Tibial artery (tissue), 4 donors: ENCODE results near the gene ANKRD9.
A peak's percentile ranks its signal among the peaks of the same experiment; 100 is the strongest.
"Not testable (repeated sequence)": the region's sequence is repeated elsewhere in the genome, so short reads cannot be mapped to it uniquely, and the experiment has no call there.

Source experiments
- DNase-seq, 2 donors: peaks; one replicate each; pipeline ENCODE4 v3.0.0-alpha.2; 2019
- H3K27ac ChIP-seq, 2 donors: fragments of 200-600 bp; sonication (generic) in 1 of 2; 1 replicate in 1 of 2; 2 replicates in 1 of 2; pipeline ENCODE4 v1.5.1; 2018 to 2019; ENCODE audit warnings: mild to moderate bottlenecking in 1 of 2
- H3K27me3 ChIP-seq, 2 donors: fragments of 200-600 bp; sonication (generic) in 1 of 2; one replicate each; pipeline versions ENCODE4 v1.5.1 to v1.6.0; 2016 to 2019
- H3K36me3 ChIP-seq, 3 donors: fragments of 200-600 bp; sonication (generic) in 2 of 3; one replicate each; pipeline ENCODE4 v1.5.1; 2016 to 2019; ENCODE audit warnings: mild to moderate bottlenecking in 2 of 3
- H3K4me1 ChIP-seq, 4 donors: fragments of 200-600 bp; sonication (generic) in 2 of 4; 1 replicate in 3 of 4; 2 replicates in 1 of 4; pipeline ENCODE4 v1.5.1; 2016 to 2019
- H3K4me3 ChIP-seq, 2 donors: fragments of 200-600 bp; sonication (generic) in 1 of 2; 1 replicate in 1 of 2; 2 replicates in 1 of 2; pipeline ENCODE4 v1.5.1; 2018 to 2019; ENCODE audit warnings: mild to moderate bottlenecking in 2 of 2
- H3K9me3 ChIP-seq, 3 donors: fragments of 200-600 bp; sonication (generic) in 1 of 3; one replicate each; pipeline ENCODE4 v1.5.1; 2016 to 2019
- intact Hi-C: fragments of 100-400 bp; cut with DNase I; formaldehyde crosslinking; loops from one replicate; pipeline ENCODE4 v1.15.0; 2023; ENCODE audit warnings: low total_unique reads
- TF ChIP-seq, protein P1 (sequence below), 2 experiments: fragments of 200-600 bp in 1 of 2; fragments of 450-650 bp in 1 of 2; IDR thresholded peaks; one replicate each; pipeline ENCODE4 v1.5.1; 2017 to 2019; ENCODE audit warnings: antibody characterized with exemption in 2 of 2, mild to moderate bottlenecking in 1 of 2, moderate library complexity in 1 of 2

Gene ANKRD9

DNA sequence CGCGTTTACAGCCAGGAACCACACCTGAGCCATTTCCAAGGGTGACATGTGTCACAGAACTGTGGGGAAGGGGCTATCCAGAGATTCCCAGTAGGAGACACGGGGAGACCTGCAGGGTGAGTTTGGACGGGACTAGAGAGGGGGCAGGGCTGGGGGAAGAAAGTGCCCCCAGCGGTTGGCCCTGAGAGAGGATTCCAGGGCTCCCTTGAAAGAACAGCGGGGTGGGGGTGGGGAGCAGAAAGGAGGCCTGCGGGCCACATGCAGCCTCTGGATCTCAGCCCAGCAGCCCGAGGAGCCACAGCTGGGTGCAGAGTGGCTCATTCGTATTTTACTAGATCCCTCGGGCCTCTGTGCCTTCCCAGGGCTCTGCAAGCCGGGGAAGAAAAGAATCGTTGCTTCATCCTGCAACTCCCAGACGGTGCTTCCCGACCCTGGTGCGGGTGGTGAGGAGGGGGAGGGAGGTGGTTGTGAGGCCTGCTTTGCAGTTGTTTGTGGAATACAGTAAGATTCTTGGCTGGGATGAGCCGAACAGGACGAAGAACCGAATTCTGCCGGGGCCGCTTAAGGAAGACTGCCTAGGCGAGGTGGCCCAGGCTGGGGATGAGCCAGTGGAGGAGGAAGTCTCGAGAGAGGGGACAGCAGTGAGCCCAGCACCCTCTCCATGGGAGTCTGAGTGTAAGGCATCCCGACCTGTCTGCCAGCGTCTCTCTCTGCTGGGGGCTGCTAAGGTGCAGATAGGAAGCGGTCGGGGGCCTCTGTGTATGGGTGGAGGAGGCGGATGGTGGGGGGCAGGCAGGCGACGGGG, 36.1 kb upstream of the ANKRD9 start:
- Histone ChIP-seq H3K4me3 (no peak overlapping the region), H3K27me3 (peaks cover 0 to 59% of the 10 kb centered on the region in 2 donors), H3K27ac (no peak overlapping the region), H3K9me3 (no peaks in the 10 kb centered on the region), H3K4me1 (peaks cover 0 to 18% (median 0%) of the 10 kb centered on the region in 4 donors), H3K36me3 (no peaks in the 10 kb centered on the region)
- intact Hi-C loops = no loop called here
- DNase-seq = no peak
- TF ChIP-seq, protein P1, sequence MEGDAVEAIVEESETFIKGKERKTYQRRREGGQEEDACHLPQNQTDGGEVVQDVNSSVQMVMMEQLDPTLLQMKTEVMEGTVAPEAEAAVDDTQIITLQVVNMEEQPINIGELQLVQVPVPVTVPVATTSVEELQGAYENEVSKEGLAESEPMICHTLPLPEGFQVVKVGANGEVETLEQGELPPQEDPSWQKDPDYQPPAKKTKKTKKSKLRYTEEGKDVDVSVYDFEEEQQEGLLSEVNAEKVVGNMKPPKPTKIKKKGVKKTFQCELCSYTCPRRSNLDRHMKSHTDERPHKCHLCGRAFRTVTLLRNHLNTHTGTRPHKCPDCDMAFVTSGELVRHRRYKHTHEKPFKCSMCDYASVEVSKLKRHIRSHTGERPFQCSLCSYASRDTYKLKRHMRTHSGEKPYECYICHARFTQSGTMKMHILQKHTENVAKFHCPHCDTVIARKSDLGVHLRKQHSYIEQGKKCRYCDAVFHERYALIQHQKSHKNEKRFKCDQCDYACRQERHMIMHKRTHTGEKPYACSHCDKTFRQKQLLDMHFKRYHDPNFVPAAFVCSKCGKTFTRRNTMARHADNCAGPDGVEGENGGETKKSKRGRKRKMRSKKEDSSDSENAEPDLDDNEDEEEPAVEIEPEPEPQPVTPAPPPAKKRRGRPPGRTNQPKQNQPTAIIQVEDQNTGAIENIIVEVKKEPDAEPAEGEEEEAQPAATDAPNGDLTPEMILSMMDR (IDR thresholded peaks at IDR 0.05) = no peak

DNA sequence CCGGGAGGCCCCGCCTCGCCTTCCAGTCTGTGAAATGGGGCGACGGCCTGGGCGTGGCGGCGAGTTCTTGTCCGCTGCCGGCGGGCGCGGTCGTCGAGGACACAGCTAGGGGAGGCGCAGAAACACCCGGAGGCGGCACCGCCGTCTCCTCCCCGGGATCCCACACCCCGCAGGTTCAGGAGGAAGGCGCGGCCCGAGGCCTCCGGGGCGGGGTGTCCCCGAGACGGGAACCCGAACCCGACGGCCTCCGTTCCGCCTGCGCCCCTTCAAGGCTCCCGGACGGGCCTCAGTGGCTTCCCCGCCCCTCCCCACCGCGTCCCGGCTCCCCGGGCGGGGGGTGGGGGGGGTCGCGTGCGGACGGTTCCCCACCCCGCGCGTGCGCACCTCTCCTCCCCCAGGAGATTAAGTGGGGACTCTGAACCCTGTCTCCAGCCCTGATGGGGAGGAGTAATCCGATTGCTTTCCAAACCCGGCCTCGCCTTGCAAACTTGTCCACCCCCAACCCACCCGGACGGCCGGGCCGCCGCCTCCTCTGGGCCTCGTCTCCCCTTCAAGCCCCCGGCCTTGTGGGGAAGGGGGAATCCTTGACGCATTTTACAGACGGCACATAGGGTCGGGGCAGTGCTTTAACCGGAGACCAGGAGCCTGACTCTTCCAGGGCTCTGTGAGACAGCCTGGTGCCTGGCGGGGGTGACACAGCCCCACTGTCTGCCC, 35.3 kb upstream of the ANKRD9 start:
- intact Hi-C loops = no loop called here
- TF ChIP-seq, protein P1 (IDR thresholded peaks at IDR 0.05) = no peak
- Histone ChIP-seq H3K36me3 (no peaks in the 10 kb centered on the region), H3K4me3 (peak overlapping the region in 1 of 2 donors; percentile 15), H3K4me1 (peaks cover 0 to 23% (median 0%) of the 10 kb centered on the region in 4 donors), H3K9me3 (no peaks in the 10 kb centered on the region), H3K27me3 (peaks cover 0 to 65% of the 10 kb centered on the region in 2 donors), H3K27ac (no peak overlapping the region)
- DNase-seq = no peak

DNA sequence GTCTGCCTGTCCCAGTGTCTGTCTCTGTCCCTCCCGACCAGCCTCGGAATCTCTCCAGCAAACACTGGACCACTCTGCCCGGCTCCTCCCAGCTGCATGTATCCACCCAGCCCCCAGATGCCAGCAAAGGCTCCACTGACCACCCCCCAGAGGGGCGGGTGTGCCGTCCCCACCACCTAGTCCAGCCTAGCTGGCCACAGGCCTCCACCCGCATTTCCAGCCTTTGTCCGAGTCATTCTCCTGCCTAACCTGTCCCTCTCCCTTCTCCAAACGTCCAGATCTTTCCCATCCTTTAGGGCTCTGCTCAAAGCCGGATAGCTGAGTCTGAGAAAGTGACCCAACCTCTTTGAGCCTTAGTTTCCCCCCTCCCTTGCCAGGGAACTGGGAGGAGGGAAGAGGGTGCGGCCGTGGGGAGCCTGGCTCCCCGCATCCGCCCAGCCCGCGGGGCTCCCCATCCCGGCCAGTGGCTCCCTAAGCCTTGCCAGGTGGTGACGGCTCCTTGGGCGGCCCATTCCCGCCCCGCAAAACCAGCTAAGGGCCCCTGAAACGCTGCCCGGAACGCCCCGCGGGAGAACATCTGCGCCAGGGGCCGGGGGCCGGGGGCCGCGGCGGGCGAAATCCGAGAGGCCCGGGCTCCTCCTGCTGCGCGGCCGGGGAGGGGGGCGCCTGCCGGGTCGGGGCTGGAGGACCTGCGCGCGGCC, 34.6 kb upstream of the ANKRD9 start:
- H3K4me1 ChIP-seq = peaks cover 0 to 24% (median 0%) of the 10 kb centered on the region in 4 donors
- no peak for DNase-seq
- H3K4me3 ChIP-seq = peak overlapping the region in 1 of 2 donors; percentile 15
- no peaks in the 10 kb centered on the region for H3K36me3 ChIP-seq
- peaks cover 0 to 72% of the 10 kb centered on the region in 2 donors for H3K27me3 ChIP-seq
- TF ChIP-seq, protein P1 (IDR thresholded peaks at IDR 0.05) = no peak
- intact Hi-C loops = no loop called here
- H3K9me3 ChIP-seq = no peaks in the 10 kb centered on the region
- no peak overlapping the region for H3K27ac ChIP-seq

DNA sequence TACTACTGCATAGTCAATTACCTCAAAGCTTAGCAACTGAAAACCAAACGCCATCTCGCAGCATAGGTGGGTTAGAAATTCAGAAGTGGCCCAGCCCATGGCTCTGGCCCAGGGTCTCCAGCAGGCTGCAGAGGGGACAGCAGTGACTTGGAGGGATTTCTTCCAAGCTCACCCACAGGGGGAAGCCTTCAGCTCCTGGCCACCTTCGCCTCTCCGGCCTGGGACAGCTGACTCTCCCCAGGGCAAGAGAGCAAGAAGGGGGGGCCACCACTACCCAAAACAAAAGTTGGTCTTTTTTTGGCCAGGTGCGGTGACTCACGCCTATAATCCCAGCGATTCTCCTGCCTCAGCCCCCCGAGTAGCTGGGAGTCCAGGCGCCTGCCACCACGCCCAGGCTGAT, 32.2 kb upstream of the ANKRD9 start:
- no peaks in the 10 kb centered on the region for H3K36me3 ChIP-seq
- no peak for DNase-seq
- H3K27ac ChIP-seq = no peak overlapping the region
- no peaks in the 10 kb centered on the region for H3K9me3 ChIP-seq
- no peak overlapping the region for H3K4me3 ChIP-seq
- peaks cover 0 to 79% of the 10 kb centered on the region in 2 donors for H3K27me3 ChIP-seq
- TF ChIP-seq, protein P1 (IDR thresholded peaks at IDR 0.05) = no peak
- intact Hi-C loops = no loop called here
- H3K4me1 ChIP-seq = peaks cover 0 to 24% (median 0%) of the 10 kb centered on the region in 4 donors

DNA sequence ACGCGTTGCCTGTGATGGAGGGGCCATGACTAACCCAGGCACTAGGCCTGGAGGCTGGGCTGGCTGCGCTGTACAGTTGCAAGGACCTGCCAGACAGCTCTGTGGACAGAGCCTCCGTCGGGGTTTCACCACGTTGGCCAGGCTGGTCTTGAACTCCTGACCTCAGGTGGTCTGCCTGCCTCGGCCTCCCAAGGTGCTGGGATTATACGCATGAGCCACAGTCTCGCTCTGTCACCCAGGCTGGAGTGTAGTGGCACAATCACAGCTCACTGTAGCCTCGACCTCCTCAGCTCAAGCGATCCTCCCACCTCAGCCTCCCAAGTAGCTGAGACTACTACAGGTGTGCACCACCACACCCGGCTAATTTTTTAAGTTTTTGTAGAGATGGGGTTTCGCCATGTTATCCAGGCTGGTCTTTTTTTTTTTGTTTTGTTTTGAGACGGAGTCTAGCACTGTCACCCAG, 31.5 kb upstream of the ANKRD9 start:
- H3K27me3 ChIP-seq = peaks cover 0 to 72% of the 10 kb centered on the region in 2 donors
- H3K27ac ChIP-seq, DNase-seq, H3K36me3 ChIP-seq, H3K4me3 ChIP-seq, H3K9me3 ChIP-seq, intact Hi-C loops: not testable (repeated sequence)
- peaks cover 0 to 24% (median 0%) of the 10 kb centered on the region in 4 donors for H3K4me1 ChIP-seq
